IMR-90 (cell line): ENCODE data around the gene RRP8. TPM values are rescaled to one million over a fixed set of nuclear protein-coding genes. Genes with fewer than 3 reads are reported as not detected.

ENCODE experiments used
- ATAC-seq: fragments of 200-7000 bp; cut with Tn5 transposase; 2 replicates; pipeline ENCODE4 v1.9.1; 2020; ENCODE audit warnings: low read depth, mild to moderate bottlenecking, moderate library complexity
- BruUV-seq: library from RNA; stranded (reverse); fragments of 400-500 nt; replicated peaks from 2 replicates; lab custom pipeline; 2021; lab: Mats Ljungman, UMichigan
- CTCF ChIA-PET: fragments of 300-600 bp; formaldehyde crosslinking; extraction: SDS; loops from one replicate; lab custom pipeline; 2021; ENCODE audit warnings: antibody characterized with exemption; lab: Yijun Ruan, JAX
- POLR2A ChIA-PET: fragments of 300-600 bp; sonication (Branson Sonifier 250); formaldehyde crosslinking; loops from one replicate; lab custom pipeline; 2022; ENCODE audit warnings: antibody characterized with exemption; ENCODE audit not compliant: unreplicated experiment; lab: Charles Lee
- DNase-seq: peaks from one replicate; pipeline ENCODE4 v3.0.0; 2013
- H2AFZ ChIP-seq: replicated peaks from 2 replicates; pipeline ENCODE3; 2013; ENCODE audit warnings: low read length, mild to moderate bottlenecking; ENCODE audit not compliant: poor library complexity
- H2AK5ac ChIP-seq: 2 replicates; pipeline ENCODE4 v1.6.1; 2013; ENCODE audit warnings: low read depth, low read length, inconsistent platforms
- H2AK9ac ChIP-seq: replicated peaks from 2 replicates; pipeline ENCODE3; 2013; ENCODE audit warnings: mild to moderate bottlenecking, low read depth, low read length, moderate library complexity; ENCODE audit not compliant: poor library complexity
- H2BK120ac ChIP-seq: 2 replicates; pipeline ENCODE4 v1.6.1; 2013; ENCODE audit warnings: low read depth, low read length, inconsistent platforms
- H2BK15ac ChIP-seq: 3 replicates; pipeline ENCODE4 v1.6.1; 2013; ENCODE audit warnings: low read depth, low read length, inconsistent platforms
- H2BK20ac ChIP-seq: 2 replicates; pipeline ENCODE4 v1.6.1; 2013; ENCODE audit warnings: low read depth, mild to moderate bottlenecking, inconsistent platforms, low read length, moderate library complexity
- H2BK5ac ChIP-seq: 2 replicates; pipeline ENCODE4 v1.6.1; 2013; ENCODE audit warnings: mild to moderate bottlenecking, low read depth, low read length, inconsistent platforms; ENCODE audit not compliant: poor library complexity, severe bottlenecking
- H3K14ac ChIP-seq: replicated peaks from 2 replicates; pipeline ENCODE4 v1.6.1; 2013; ENCODE audit warnings: low read depth, low read length, inconsistent platforms
- H3K18ac ChIP-seq: 2 replicates; pipeline ENCODE4 v1.6.1; 2013; ENCODE audit warnings: low read depth, low read length, control low read depth
- H3K23ac ChIP-seq: 2 replicates; pipeline ENCODE4 v1.6.1; 2013; ENCODE audit warnings: low read depth, low read length, inconsistent platforms
- H3K27ac ChIP-seq: 2 replicates; pipeline ENCODE4 v1.5.1; 2013; ENCODE audit warnings: mild to moderate bottlenecking, control low read depth, low read length; ENCODE audit not compliant: insufficient read depth
- H3K27me3 ChIP-seq: 2 replicates; pipeline ENCODE4 v1.6.1; 2013; ENCODE audit warnings: low read length; ENCODE audit not compliant: control insufficient read depth, insufficient read depth
- H3K36me3 ChIP-seq: 2 replicates; pipeline ENCODE4 v1.6.1; 2013; ENCODE audit warnings: low read length, mixed read lengths; ENCODE audit not compliant: control insufficient read depth, insufficient read depth
- H3K4ac ChIP-seq: 2 replicates; pipeline ENCODE4 v1.6.1; 2013; ENCODE audit warnings: low read depth, low read length, inconsistent platforms
- H3K4me1 ChIP-seq: 2 replicates; pipeline ENCODE4 v1.6.1; 2013; ENCODE audit warnings: low read length, mixed read lengths; ENCODE audit not compliant: control insufficient read depth, insufficient read depth
- H3K4me2 ChIP-seq: 2 replicates; pipeline ENCODE4 v1.6.1; 2013; ENCODE audit warnings: low read depth, mild to moderate bottlenecking, control low read depth, low read length, moderate library complexity
- H3K4me3 ChIP-seq: 2 replicates; pipeline ENCODE4 v1.5.1; 2013; ENCODE audit warnings: low read depth, mild to moderate bottlenecking, control low read depth, low read length, moderate library complexity; ENCODE audit not compliant: insufficient read depth
- H3K56ac ChIP-seq: 2 replicates; pipeline ENCODE4 v1.6.1; 2013; ENCODE audit warnings: low read length, inconsistent platforms; ENCODE audit not compliant: insufficient read depth; ENCODE audit errors: extremely low read depth
- H3K79me1 ChIP-seq, 2 experiments: 2 replicates each; pipeline ENCODE4 v1.6.1; 2013; ENCODE audit warnings: low read length in 2 of 2, inconsistent platforms in 1 of 2, low read depth in 1 of 2
- H3K9ac ChIP-seq: 2 replicates; pipeline ENCODE4 v1.6.1; 2013; ENCODE audit warnings: low read depth, low read length, control low read depth
- H3K9me1 ChIP-seq: 2 replicates; pipeline ENCODE4 v1.6.1; 2013; ENCODE audit warnings: low read length, inconsistent platforms; ENCODE audit not compliant: insufficient read depth
- H3K9me3 ChIP-seq: 2 replicates; pipeline ENCODE4 v1.6.1; 2013; ENCODE audit warnings: low read length; ENCODE audit not compliant: control insufficient read depth, insufficient read depth
- H4K20me1 ChIP-seq: 2 replicates; pipeline ENCODE4 v1.6.1; 2013; ENCODE audit warnings: low read length, inconsistent platforms; ENCODE audit not compliant: insufficient read depth
- H4K5ac ChIP-seq: 2 replicates; pipeline ENCODE4 v1.6.1; 2013; ENCODE audit warnings: mild to moderate bottlenecking, low read depth, low read length, control low read depth
- H4K8ac ChIP-seq, 2 experiments: 2 replicates each; pipeline ENCODE4 v1.6.1; 2013; ENCODE audit warnings: low read depth in 2 of 2, low read length in 2 of 2, control low read depth in 1 of 2, inconsistent platforms in 1 of 2
- H4K91ac ChIP-seq: 2 replicates; pipeline ENCODE4 v1.6.1; 2013; ENCODE audit warnings: low read depth, low read length, inconsistent platforms; ENCODE audit not compliant: insufficient read depth
- BHLHE40 ChIP-seq: fragments of 150-350 bp; IDR thresholded peaks from 2 replicates; pipeline ENCODE4 v1.6.1; 2016; ENCODE audit warnings: mild to moderate bottlenecking, low read depth, low read length
- CEBPB ChIP-seq: IDR thresholded peaks from 2 replicates; pipeline ENCODE4 v1.6.1; 2012; ENCODE audit warnings: low read depth, low read length, improper control_type of control experiment
- CHD1 ChIP-seq: IDR thresholded peaks from 2 replicates; pipeline ENCODE4 v1.6.1; 2012; ENCODE audit warnings: low read depth, low read length, improper control_type of control experiment
- CTCF ChIP-seq: conservative IDR thresholded peaks from 2 replicates; pipeline ENCODE4 v1.5.1; 2012; ENCODE audit warnings: mild to moderate bottlenecking, low read depth, low read length, improper control_type of control experiment
- MAFK ChIP-seq: IDR thresholded peaks from 2 replicates; pipeline ENCODE4 v1.6.1; 2012; ENCODE audit warnings: low read depth, low read length, improper control_type of control experiment
- MXI1 ChIP-seq: IDR thresholded peaks from 2 replicates; pipeline ENCODE4 v1.6.1; 2012; ENCODE audit warnings: low read depth, mild to moderate bottlenecking, low read length, moderate library complexity, borderline replicate concordance
- NFE2L2 ChIP-seq: fragments of 150-350 bp; IDR thresholded peaks from 2 replicates; pipeline ENCODE4 v1.6.1; 2016; ENCODE audit warnings: low read depth, mild to moderate bottlenecking, low read length
- POLR2A ChIP-seq: IDR thresholded peaks from 2 replicates; pipeline ENCODE4 v1.6.1; 2012; ENCODE audit warnings: mild to moderate bottlenecking, low read depth, low read length
- RAD21 ChIP-seq: IDR thresholded peaks from 2 replicates; pipeline ENCODE4 v1.6.1; 2012; ENCODE audit warnings: low read length, improper control_type of control experiment
- RCOR1 ChIP-seq: IDR thresholded peaks from 2 replicates; pipeline ENCODE4 v1.6.1; 2012; ENCODE audit warnings: mild to moderate bottlenecking, low read length, improper control_type of control experiment; ENCODE audit not compliant: insufficient replicate concordance
- RFX5 ChIP-seq: IDR thresholded peaks from 2 replicates; pipeline ENCODE4 v1.8.0; 2012; ENCODE audit warnings: low read depth, mild to moderate bottlenecking, low read length, moderate library complexity
- SMC3 ChIP-seq: fragments of 150-350 bp; IDR thresholded peaks from 2 replicates; pipeline ENCODE4 v1.6.1; 2016; ENCODE audit warnings: low read depth, mild to moderate bottlenecking, antibody characterized with exemption, low read length, moderate library complexity
- USF2 ChIP-seq: fragments of 150-350 bp; IDR thresholded peaks from 2 replicates; pipeline ENCODE4 v1.6.1; 2017; ENCODE audit warnings: mild to moderate bottlenecking, antibody characterized with exemption, low read length, low read depth
- WGBS, 2 experiments: methylation state at CpG; one replicate each; pipeline versions ENCODE4 v1.1.5 to v1.1.7; 2013; ENCODE audit warnings: missing lambda C conversion rate in 2 of 2; ENCODE audit not compliant: insufficient read length in 1 of 2; ENCODE audit errors: extremely low coverage in 2 of 2; 5-methylcytosine and 5-hydroxymethylcytosine counted together
- dilution Hi-C: fragments of 300-500 bp; cut with HindIII; formaldehyde crosslinking; loops from one replicate; pipeline ENCODE4 v1.14.3; 2018; ENCODE audit warnings: low sequenced_read_pairs; ENCODE audit not compliant: unreplicated experiment
- in situ Hi-C: fragments of 300-500 bp; cut with MboI; formaldehyde crosslinking; loops from 3 replicates; pipeline ENCODE4 v1.14.3; 2019; ENCODE audit warnings: low sequenced_read_pairs, inconsistent platforms, mixed read lengths
- intact Hi-C: fragments of 100-400 bp; cut with micrococcal nuclease; formaldehyde crosslinking; loops from 2 replicates; pipeline ENCODE4 v1.10.0; 2022
- polyA plus RNA-seq, 3 experiments: library from polyadenylated mRNA; depleted of rRNA; stranded (reverse); fragments of >200 nt; gene quantifications; 2 replicates each; pipeline ENCODE4 v1.2.3, GENCODE V29; 2012; ENCODE audit warnings: low replicate concordance in 1 of 3
- total RNA-seq: library from RNA; depleted of rRNA; stranded (reverse); fragments of >200 nt; gene quantifications from 2 replicates; pipeline ENCODE4 v1.2.3, GENCODE V29; 2012
- TF ChIP-seq, protein P1 (sequence below): fragments of 150-350 bp; IDR thresholded peaks from 2 replicates; pipeline ENCODE4 v1.6.1; 2016; ENCODE audit warnings: low read depth, mild to moderate bottlenecking, low read length, moderate library complexity, borderline replicate concordance

The RRP8 gene
- total and polyA plus RNA-seq, 2 of the 4 experiments (the other 2 are of a cell fraction): 10.8 to 11.5 TPM

- TF ChIP-seq RAD21: no peak
- TF ChIP-seq USF2: no peak
- TF ChIP-seq, protein P1, sequence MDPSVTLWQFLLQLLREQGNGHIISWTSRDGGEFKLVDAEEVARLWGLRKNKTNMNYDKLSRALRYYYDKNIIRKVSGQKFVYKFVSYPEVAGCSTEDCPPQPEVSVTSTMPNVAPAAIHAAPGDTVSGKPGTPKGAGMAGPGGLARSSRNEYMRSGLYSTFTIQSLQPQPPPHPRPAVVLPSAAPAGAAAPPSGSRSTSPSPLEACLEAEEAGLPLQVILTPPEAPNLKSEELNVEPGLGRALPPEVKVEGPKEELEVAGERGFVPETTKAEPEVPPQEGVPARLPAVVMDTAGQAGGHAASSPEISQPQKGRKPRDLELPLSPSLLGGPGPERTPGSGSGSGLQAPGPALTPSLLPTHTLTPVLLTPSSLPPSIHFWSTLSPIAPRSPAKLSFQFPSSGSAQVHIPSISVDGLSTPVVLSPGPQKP: no peak
- TF ChIP-seq RFX5: no peak
- no peak for TF ChIP-seq MXI1
- no peak for TF ChIP-seq POLR2A
- no peak for TF ChIP-seq CEBPB
- no peak for TF ChIP-seq RCOR1
- no peak for TF ChIP-seq NFE2L2
- TF ChIP-seq MAFK: no peak
- TF ChIP-seq SMC3: no peak
- no peak for TF ChIP-seq CHD1
- TF ChIP-seq BHLHE40: no peak
- TF ChIP-seq CTCF: no peak
- H3K27ac ChIP-seq: no peak overlapping the region
- intact Hi-C loops: no loop called here
- H2AK5ac ChIP-seq: 0 out of 2 replicates have a peak overlapping the region, but pooled peaks have one; percentile 3
- H2BK20ac ChIP-seq: no peak overlapping the region
- WGBS, 2 experiments: no CpG with 5 or more reads among the region's 2 CpGs
- H4K91ac ChIP-seq: no peak overlapping the region
- dilution Hi-C loops: no loop called here
- no peak overlapping the region for H4K5ac ChIP-seq
- no peaks in the 10 kb centered on the region for H3K9me3 ChIP-seq
- DNase-seq (no peak), ATAC-seq (no peak)
- no peak overlapping the region for H2BK120ac ChIP-seq
- no TSS peak for BruUV-seq
- in situ Hi-C loops: no loop called here
- no peaks in the 10 kb centered on the region for H3K27me3 ChIP-seq
- H2BK5ac ChIP-seq: no peak overlapping the region
- peaks cover 21 to 80% of the 10 kb centered on the region in 2 experiments for H3K79me1 ChIP-seq
- H3K4ac ChIP-seq: no peak overlapping the region
- CTCF ChIA-PET: no interaction called here
- H3K18ac ChIP-seq: no peak overlapping the region
- no peak overlapping the region for H2AFZ ChIP-seq
- H3K56ac ChIP-seq: no peak overlapping the region
- H3K14ac ChIP-seq: no peak overlapping the region
- H2BK15ac ChIP-seq: no peak overlapping the region
- H3K4me1 ChIP-seq: peaks cover 21% of the 10 kb centered on the region
- H3K36me3 ChIP-seq: peaks cover 45% of the 10 kb centered on the region
- no peak overlapping the region for H3K23ac ChIP-seq
- H4K20me1 ChIP-seq: peaks cover 12% of the 10 kb centered on the region
- no peak overlapping the region for H3K4me2 ChIP-seq
- H3K9ac ChIP-seq: no peak overlapping the region
- peaks cover 26% of the 10 kb centered on the region for H3K9me1 ChIP-seq
- no peak overlapping the region for H2AK9ac ChIP-seq
- POLR2A ChIA-PET: no interaction called here
- no peak overlapping the region for H3K4me3 ChIP-seq
- H4K8ac ChIP-seq: no peak overlapping the region
Measured at GRCh38 chr11:6614446-6614845, 11.0 kb upstream of the RRP8 start.
